Prostate gland (tissue), 2 donors: Measurements from ENCODE around the gene RNF213.

Experiments used
- POLR2A ChIP-seq: fragments of 450-650 bp; IDR thresholded peaks from one replicate; pipeline ENCODE4 v1.6.1; 2016; ENCODE audit warnings: antibody characterized with exemption, mild to moderate bottlenecking
- TF ChIP-seq, protein P1 (sequence below), 4 experiments: fragments of 200-600 bp in 2 of 4; fragments of 450-650 bp in 2 of 4; sonication (generic) in 2 of 4; IDR thresholded peaks; 1 replicate in 3 of 4; 2 replicates in 1 of 4; pipeline ENCODE4 v1.5.1; 2016 to 2019; ENCODE audit warnings: antibody characterized with exemption in 4 of 4, mild to moderate bottlenecking in 2 of 4, moderate library complexity in 2 of 4

DNA sequence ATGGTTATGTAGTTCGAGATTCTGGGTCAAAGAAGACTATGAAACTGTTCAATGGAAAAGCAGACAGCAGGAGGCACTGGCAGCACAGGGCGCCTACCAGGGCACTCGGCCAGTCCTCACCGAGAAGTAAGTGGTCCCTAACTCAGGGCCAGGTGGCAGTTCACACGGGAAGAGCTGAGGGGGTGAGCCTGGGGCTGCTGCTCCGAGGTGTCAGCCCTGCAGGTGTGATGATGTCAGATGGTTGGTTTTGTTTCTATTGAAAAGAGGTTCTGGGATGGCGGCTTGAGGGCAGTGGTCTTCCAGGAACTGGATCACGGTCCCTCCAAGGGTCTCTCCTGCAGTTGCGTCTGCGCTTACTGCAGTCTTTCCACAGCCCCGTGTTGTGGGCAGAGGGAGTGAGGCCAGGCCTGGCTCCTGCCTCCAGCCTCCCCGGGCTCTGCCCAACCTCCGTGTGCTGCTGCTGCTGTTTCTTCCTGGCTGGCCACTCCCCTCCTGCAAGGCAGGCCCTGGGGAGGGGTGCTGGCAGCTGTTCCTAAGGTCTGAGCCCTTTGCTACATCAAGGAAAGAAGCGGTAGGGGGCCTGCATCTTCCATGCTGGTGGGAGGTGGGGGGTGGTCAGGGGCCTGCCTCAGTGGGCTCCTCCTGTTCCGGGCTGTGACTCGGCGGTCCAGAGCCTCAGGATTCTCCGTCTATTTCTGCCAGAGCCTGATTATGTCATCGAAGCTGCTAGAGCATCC, 22.6 kb downstream of the RNF213 start:
- TF ChIP-seq, protein P1, sequence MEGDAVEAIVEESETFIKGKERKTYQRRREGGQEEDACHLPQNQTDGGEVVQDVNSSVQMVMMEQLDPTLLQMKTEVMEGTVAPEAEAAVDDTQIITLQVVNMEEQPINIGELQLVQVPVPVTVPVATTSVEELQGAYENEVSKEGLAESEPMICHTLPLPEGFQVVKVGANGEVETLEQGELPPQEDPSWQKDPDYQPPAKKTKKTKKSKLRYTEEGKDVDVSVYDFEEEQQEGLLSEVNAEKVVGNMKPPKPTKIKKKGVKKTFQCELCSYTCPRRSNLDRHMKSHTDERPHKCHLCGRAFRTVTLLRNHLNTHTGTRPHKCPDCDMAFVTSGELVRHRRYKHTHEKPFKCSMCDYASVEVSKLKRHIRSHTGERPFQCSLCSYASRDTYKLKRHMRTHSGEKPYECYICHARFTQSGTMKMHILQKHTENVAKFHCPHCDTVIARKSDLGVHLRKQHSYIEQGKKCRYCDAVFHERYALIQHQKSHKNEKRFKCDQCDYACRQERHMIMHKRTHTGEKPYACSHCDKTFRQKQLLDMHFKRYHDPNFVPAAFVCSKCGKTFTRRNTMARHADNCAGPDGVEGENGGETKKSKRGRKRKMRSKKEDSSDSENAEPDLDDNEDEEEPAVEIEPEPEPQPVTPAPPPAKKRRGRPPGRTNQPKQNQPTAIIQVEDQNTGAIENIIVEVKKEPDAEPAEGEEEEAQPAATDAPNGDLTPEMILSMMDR (IDR thresholded peaks at IDR 0.05) = no peak
- TF ChIP-seq POLR2A = no peak
